Retinal pigment epithelial cell (primary cell): Measurements from ENCODE around the gene RXYLT1.
"Not testable (repeated sequence)": the region's sequence is repeated elsewhere in the genome, so short reads cannot be mapped to it uniquely, and the experiment has no call there.

ENCODE experiments used
- DNase-seq: peaks from one replicate; pipeline ENCODE4 v3.0.0-alpha.2; 2010; ENCODE audit warnings: low read depth
- H3K4me3 ChIP-seq: 2 replicates; pipeline ENCODE4 v1.5.1; 2011; ENCODE audit warnings: mild to moderate bottlenecking, low read length, control low read depth, moderate library complexity
- TF ChIP-seq, protein P1 (sequence below): conservative IDR thresholded peaks from 2 replicates; pipeline ENCODE4 v1.5.1; 2011; ENCODE audit warnings: low read depth, low read length, control low read depth, inconsistent platforms

RXYLT1 gene, protein sequence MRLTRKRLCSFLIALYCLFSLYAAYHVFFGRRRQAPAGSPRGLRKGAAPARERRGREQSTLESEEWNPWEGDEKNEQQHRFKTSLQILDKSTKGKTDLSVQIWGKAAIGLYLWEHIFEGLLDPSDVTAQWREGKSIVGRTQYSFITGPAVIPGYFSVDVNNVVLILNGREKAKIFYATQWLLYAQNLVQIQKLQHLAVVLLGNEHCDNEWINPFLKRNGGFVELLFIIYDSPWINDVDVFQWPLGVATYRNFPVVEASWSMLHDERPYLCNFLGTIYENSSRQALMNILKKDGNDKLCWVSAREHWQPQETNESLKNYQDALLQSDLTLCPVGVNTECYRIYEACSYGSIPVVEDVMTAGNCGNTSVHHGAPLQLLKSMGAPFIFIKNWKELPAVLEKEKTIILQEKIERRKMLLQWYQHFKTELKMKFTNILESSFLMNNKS

DNA sequence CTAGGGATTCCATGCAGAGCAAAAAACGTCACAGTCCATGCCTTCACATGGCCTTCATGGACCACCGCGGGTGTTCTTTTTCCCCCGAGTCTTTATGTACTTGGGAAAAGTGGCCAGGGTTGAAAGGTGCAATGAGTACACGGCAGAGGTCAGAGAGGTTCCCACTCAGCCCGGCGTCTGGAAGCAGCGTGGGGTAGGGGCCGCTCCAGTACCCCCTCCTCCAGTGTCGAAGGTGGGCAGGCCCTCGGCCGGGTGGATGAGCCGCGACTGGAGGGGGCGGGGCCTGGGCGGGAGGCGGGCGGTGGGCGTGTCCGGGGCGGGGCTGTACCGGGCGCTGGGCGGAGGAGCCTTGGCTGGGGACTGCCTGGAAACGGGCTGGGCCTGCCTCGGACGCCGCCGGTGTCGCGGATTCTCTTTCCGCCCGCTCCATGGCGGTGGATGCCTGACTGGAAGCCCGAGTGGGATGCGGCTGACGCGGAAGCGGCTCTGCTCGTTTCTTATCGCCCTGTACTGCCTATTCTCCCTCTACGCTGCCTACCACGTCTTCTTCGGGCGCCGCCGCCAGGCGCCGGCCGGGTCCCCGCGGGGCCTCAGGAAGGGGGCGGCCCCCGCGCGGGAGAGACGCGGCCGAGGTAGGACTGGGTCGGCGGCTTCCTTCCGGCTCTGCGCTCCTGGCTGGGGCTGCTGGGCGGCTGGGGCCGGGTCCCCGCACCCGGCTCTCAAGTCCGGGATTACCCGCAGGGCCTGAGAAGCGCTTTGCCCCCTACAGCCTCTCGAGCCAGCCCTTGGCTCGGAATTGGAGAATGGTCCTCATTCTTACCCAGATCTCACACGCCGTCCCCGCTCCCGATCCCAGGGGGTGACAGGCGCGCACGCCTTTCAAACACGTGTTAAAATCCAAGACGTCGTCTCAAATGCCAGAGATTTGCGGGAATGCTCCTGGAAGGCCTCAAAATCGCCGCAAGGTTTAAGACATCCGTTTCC is at the start of gene RXYLT1:
Gene RXYLT1 (plus strand): TSS at position 412 of the 984 bp plus-strand sequence. CDS start 52 bp downstream, at position 464.
- peak within 1 kb of the TSS; percentile 84 for H3K4me3 ChIP-seq
- DNase-seq: peak; percentile 19
- TF ChIP-seq, protein P1, sequence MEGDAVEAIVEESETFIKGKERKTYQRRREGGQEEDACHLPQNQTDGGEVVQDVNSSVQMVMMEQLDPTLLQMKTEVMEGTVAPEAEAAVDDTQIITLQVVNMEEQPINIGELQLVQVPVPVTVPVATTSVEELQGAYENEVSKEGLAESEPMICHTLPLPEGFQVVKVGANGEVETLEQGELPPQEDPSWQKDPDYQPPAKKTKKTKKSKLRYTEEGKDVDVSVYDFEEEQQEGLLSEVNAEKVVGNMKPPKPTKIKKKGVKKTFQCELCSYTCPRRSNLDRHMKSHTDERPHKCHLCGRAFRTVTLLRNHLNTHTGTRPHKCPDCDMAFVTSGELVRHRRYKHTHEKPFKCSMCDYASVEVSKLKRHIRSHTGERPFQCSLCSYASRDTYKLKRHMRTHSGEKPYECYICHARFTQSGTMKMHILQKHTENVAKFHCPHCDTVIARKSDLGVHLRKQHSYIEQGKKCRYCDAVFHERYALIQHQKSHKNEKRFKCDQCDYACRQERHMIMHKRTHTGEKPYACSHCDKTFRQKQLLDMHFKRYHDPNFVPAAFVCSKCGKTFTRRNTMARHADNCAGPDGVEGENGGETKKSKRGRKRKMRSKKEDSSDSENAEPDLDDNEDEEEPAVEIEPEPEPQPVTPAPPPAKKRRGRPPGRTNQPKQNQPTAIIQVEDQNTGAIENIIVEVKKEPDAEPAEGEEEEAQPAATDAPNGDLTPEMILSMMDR: no peak

DNA sequence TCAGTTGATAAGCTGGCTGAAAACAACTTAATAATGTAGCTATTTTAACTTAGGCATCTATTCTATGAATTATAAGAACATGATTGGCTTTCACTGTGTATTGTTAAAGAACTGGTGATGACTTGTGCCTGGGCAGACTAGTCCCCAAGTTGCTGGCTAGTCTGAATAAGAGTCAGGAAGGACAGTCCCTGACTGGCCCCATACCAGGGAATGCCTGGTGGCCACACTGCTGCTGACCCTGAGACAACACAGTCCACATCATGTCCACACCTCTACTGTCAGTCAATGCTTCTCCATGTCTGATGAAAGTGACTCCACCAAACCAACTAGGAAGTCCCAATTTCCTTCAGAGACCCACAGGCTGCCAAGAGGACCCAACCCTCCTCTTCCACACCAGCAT is 46.9 kb upstream of the RXYLT1 start:
- not testable (repeated sequence) for H3K4me3 ChIP-seq, DNase-seq

DNA sequence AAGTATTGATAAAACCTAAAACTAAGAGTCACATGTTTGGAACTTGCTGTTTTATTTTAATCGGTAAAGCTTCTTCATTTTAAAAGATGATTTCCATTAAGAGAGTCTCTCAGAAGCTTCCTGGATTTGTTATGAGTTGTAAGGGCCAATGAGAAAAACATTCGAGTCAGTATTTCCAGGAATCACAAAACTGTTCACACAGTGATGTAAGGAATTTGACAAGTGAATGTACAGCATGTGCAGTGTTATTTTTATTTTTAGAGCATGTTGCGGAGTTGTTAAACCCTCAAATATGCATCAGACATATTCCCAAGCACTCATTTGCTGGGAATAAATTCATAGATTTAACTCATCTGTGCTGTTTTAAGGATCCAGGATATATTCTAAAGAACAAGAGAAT is 46.1 kb upstream of the RXYLT1 start:
- not testable (repeated sequence) for DNase-seq, H3K4me3 ChIP-seq

- not testable (repeated sequence) for H3K4me3 ChIP-seq, DNase-seq
Measured at GRCh38 chr12:63740551-63740950, 39.2 kb upstream of the RXYLT1 start.

GRCh38 chr12:63741431-63741830 is 38.3 kb upstream of the RXYLT1 start:
- peak; percentile 13 for DNase-seq
- H3K4me3 ChIP-seq: not testable (repeated sequence)

DNA sequence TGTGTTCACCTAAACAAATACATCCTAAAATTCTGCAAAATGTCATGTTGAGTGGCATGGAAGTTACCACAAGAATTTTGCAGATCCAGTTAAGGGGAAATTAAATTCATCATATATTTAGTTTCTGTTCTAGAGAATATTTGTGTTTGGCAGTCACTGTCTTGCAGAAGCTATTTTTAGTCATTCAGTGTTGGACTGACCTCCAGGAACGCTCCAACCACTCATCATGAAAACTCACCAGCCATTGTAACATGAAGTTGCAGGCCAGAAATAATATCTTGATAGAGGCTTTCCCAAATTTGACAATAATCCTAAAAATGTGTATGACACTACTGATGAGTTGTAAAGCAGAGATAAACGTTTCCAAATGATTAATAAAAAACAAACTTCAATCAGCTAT is 35.6 kb upstream of the RXYLT1 start:
- not testable (repeated sequence) for H3K4me3 ChIP-seq, DNase-seq

DNA sequence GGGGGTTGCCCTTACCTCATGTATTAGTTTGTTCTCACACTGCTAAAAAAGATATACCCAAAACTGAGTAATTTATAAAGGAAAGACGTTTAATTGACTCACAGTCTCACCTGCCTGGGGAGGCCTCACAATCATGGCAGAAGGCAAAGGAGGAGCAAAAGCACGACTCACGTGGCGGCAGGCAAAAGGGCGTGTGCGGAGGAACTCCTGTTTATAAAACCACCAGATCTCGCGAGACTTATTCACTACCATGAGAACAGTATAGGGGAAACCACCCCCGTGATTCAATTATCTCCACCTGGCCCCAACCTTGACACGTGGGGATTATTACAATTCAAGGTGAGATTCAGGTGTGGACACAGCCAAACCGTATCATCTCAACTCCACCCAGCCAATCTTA is 33.2 kb upstream of the RXYLT1 start:
- not testable (repeated sequence) for H3K4me3 ChIP-seq, DNase-seq

DNA sequence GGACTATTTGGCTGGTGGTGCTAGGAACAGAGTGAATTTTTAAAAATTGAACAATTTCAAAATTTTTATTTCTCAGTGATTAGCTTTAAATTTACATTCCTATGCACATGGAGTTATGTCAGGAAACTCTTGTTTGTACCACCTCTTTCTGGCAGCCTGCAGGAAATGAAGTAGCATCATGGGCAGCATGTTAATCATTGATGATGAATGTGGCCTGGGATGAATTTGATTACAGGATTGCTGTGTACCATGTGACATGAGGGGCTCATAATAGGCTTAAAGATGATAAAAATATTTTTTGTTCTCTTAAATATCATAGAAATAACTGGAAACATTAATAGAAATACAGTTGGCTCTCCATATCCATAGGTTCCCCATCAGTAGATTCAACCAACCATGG is 32.6 kb upstream of the RXYLT1 start:
- DNase-seq, H3K4me3 ChIP-seq: not testable (repeated sequence)

- H3K4me3 ChIP-seq: no peak overlapping the region
- no peak for DNase-seq
- TF ChIP-seq, protein P1: no peak
Measured at GRCh38 chr12:63747553-63747952, 32.2 kb upstream of the RXYLT1 start.

DNA sequence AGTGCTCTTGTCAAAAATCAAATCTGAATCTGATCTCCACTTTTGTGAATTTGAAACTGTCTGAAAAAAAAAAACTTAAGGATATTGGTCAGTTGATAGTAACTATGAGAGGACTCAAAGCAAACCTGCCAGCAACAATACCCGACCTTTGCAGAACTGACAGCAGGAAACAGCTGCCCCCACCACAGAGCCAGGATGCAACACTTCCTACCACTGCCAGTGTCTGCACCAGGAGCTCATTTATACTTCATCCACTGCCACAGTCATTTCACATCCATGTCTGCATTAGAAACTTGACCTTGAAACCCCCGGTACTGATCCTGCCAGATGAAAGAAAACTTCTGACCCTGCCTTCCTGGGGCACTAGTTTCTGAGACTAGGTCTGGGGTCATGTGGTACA is 27.4 kb upstream of the RXYLT1 start:
- TF ChIP-seq, protein P1: no peak
- DNase-seq: no peak
- no peak overlapping the region for H3K4me3 ChIP-seq

- H3K4me3 ChIP-seq: no peak overlapping the region
- TF ChIP-seq, protein P1: no peak
- DNase-seq: no peak
Measured at GRCh38 chr12:63752841-63753240, 26.9 kb upstream of the RXYLT1 start.
